ENCODE data around the gene PAFAH2. TPM values are rescaled to one million over a fixed set of nuclear protein-coding genes. Genes with fewer than 3 reads are reported as not detected.

The PAFAH2 gene
- total RNA-seq, 1 donor from 2014 or later: 7.1 TPM

DNA sequence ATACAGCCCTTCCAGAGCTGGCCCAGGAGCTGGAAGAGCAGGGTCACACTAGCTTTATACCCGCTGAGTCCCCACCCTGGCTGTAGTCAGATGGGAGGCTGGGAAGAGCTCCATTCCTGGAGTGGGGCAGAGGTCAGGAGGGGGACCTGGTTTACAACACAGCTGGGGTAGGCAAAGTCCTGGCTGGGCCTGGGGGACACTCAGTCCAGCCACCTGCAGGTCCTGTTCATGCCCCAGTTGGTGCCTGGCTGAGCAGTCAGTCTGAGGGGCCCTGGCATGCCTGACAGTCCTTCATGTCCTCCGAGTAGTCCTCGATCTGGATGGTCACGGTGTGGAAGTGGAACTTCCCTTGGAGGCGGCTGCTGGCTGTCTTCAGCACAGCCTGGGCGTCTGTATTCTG lies 41.0 kb upstream of the PAFAH2 start:
- Histone ChIP-seq H3K4me1 (peaks cover 13% of the 10 kb centered on the region), H3K4me3 (no peak overlapping the region), H3K27me3 (no peaks in the 10 kb centered on the region), H3K9me3 (no peaks in the 10 kb centered on the region), H3K27ac (no peak overlapping the region), H3K36me3 (no peaks in the 10 kb centered on the region)
- intact Hi-C loops (cut with DNase I): loop anchor here (10.0 kb wide), 1 partner anchor 126 kb away; the partner anchor contains the start of genes C1orf232 and ZNF593
- TF ChIP-seq, protein P1, sequence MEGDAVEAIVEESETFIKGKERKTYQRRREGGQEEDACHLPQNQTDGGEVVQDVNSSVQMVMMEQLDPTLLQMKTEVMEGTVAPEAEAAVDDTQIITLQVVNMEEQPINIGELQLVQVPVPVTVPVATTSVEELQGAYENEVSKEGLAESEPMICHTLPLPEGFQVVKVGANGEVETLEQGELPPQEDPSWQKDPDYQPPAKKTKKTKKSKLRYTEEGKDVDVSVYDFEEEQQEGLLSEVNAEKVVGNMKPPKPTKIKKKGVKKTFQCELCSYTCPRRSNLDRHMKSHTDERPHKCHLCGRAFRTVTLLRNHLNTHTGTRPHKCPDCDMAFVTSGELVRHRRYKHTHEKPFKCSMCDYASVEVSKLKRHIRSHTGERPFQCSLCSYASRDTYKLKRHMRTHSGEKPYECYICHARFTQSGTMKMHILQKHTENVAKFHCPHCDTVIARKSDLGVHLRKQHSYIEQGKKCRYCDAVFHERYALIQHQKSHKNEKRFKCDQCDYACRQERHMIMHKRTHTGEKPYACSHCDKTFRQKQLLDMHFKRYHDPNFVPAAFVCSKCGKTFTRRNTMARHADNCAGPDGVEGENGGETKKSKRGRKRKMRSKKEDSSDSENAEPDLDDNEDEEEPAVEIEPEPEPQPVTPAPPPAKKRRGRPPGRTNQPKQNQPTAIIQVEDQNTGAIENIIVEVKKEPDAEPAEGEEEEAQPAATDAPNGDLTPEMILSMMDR (IDR thresholded peaks at IDR 0.05): no peak
- TF ChIP-seq POLR2A (IDR thresholded peaks at IDR 0.05) (no peak), POLR2AphosphoS5 (IDR thresholded peaks at IDR 0.05; ENCODE audit: insufficient read depth in 1 of 2, low read depth in 1 of 2) (no peak)
- no peak for DNase-seq (ENCODE audit: extremely low spot score in 2 of 2)

DNA sequence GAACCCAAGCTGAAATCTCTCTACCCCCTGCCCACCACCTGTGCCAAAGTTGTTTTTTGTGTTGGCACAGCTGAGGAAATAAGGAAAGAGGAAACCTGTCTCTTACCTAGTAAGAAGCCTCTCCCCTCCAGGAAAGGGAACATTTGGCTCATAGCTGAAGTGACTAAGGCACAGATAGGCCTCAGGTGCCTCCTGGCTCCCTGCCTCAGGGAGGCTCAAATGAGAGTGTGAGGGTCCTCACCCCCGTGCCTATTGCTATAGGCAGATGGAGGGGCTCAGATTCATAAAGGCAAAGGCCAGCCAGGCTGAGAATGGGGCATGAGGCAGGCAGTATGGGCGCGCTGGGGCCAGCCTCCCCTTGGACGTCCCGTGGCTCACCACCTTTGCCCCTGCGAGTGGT lies 40.6 kb upstream of the PAFAH2 start:
- H3K27me3 ChIP-seq: no peaks in the 10 kb centered on the region
- H3K9me3 ChIP-seq: no peaks in the 10 kb centered on the region
- no peak for DNase-seq (ENCODE audit: extremely low spot score in 2 of 2)
- H3K4me3 ChIP-seq: no peak overlapping the region
- intact Hi-C loops (cut with DNase I): loop anchor here (10.0 kb wide), 1 partner anchor 126 kb away; the partner anchor contains the start of genes C1orf232 and ZNF593
- H3K4me1 ChIP-seq: peaks cover 13% of the 10 kb centered on the region
- TF ChIP-seq, protein P1 (IDR thresholded peaks at IDR 0.05): no peak
- TF ChIP-seq POLR2A (IDR thresholded peaks at IDR 0.05): no peak
- no peak for TF ChIP-seq POLR2AphosphoS5 (IDR thresholded peaks at IDR 0.05; ENCODE audit: insufficient read depth in 1 of 2, low read depth in 1 of 2)
- no peak overlapping the region for H3K27ac ChIP-seq
- H3K36me3 ChIP-seq: no peaks in the 10 kb centered on the region

DNA sequence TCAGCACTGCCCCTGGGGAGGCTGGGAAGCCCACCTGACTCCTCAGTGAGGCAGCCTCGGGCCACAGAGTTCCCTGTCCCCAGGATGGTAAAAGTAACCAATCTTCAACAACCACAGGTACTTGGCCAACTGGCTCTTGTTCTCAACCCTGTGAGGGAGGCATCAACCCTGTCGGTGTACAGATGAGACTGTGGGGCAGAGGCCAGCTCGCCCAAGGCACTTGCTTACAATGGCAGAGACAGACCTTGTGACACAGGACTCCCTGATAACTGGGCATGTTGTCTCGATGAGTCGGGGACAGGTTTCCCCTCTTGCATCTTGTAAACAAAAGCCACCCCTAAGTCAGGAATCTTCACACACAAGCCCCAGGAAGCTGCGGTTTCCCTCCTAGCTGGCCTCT lies 40.0 kb upstream of the PAFAH2 start:
- Histone ChIP-seq H3K4me3 (no peak overlapping the region), H3K27me3 (no peaks in the 10 kb centered on the region), H3K9me3 (no peaks in the 10 kb centered on the region), H3K27ac (no peak overlapping the region), H3K36me3 (no peaks in the 10 kb centered on the region), H3K4me1 (peaks cover 13% of the 10 kb centered on the region)
- intact Hi-C loops (cut with DNase I): loop anchor here (10.0 kb wide), 1 partner anchor 127 kb away; the partner anchor contains the start of genes C1orf232 and ZNF593
- DNase-seq (ENCODE audit: extremely low spot score in 2 of 2): no peak
- TF ChIP-seq POLR2AphosphoS5 (IDR thresholded peaks at IDR 0.05; ENCODE audit: insufficient read depth in 1 of 2, low read depth in 1 of 2) (no peak), POLR2A (IDR thresholded peaks at IDR 0.05) (no peak)
- TF ChIP-seq, protein P1 (IDR thresholded peaks at IDR 0.05): no peak

DNA sequence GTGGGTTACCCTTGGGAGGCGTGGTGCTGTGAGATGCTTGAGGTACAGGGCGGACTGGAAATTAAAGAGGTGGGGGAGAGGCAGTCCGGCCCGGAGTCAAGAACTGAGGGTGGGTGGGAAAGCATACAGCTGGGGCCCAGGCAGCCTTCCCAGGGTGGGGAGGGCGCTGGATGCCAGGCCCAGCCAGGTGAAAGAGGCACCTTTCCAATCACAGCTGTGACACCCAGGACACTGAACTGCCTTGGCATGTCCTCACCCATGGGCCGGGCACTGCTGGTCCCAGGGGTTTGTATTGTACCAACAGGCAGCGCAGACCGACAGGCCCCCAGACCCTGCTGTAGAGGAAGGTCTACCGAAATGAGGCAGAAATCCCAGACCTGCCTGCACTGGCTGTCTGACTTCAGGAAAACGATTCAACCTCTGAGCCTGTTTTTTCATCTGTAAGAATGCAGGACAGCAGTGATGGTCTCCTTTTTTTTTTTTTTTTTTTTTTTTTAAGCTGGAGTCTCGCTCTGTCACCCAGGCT lies 39.0 kb upstream of the PAFAH2 start:
- H3K4me3 ChIP-seq: no peak overlapping the region
- intact Hi-C loops (cut with DNase I): loop anchor here (10.0 kb wide), 1 partner anchor 128 kb away; the partner anchor contains the start of genes C1orf232 and ZNF593
- H3K36me3 ChIP-seq: no peaks in the 10 kb centered on the region
- DNase-seq (ENCODE audit: extremely low spot score in 2 of 2): no peak
- no peaks in the 10 kb centered on the region for H3K27me3 ChIP-seq
- no peak overlapping the region for H3K27ac ChIP-seq
- peaks cover 13% of the 10 kb centered on the region for H3K4me1 ChIP-seq
- no peaks in the 10 kb centered on the region for H3K9me3 ChIP-seq
- TF ChIP-seq POLR2A (IDR thresholded peaks at IDR 0.05): no peak
- TF ChIP-seq, protein P1 (IDR thresholded peaks at IDR 0.05): no peak
- TF ChIP-seq POLR2AphosphoS5 (IDR thresholded peaks at IDR 0.05; ENCODE audit: insufficient read depth in 1 of 2, low read depth in 1 of 2): no peak
